ENCODE data around the gene GOSR2. TPM values are rescaled to one million over a fixed set of nuclear protein-coding genes. Genes with fewer than 3 reads are reported as not detected.
A peak's percentile ranks its signal among the peaks of the same experiment; 100 is the strongest.

GOSR2 gene
- total and polyA plus RNA-seq, 9 of the 15 experiments (the other 6 are each of a cell fraction or from before 2014, with no cell fraction given) = 32.7 to 96.3 (median 48.9) TPM

- TF ChIP-seq PATZ1 (CRISPR knock-in tag; IDR thresholded peaks at IDR 0.05; ENCODE audit: borderline replicate concordance) (no peak), ZNF449 (CRISPR knock-in tag; IDR thresholded peaks at IDR 0.05) (no peak), ID3 (CRISPR knock-in tag; IDR thresholded peaks at IDR 0.05) (no peak), ID3 (tag; IDR thresholded peaks at IDR 0.05) (no peak), TGIF2 (CRISPR knock-in tag; IDR thresholded peaks at IDR 0.05) (no peak), SAFB2 (IDR thresholded peaks at IDR 0.05; ENCODE audit: borderline replicate concordance, low read depth, low read length, severe bottlenecking) (no peak), ZNF239 (CRISPR knock-in tag; IDR thresholded peaks at IDR 0.05) (no peak), SIN3A (IDR thresholded peaks at IDR 0.05; ENCODE audit: borderline replicate concordance in 2 of 2, control insufficient read depth in 1 of 2, low read depth in 2 of 2, low read length in 2 of 2) (no peak), MEIS2 (IDR thresholded peaks at IDR 0.05; ENCODE audit: partially characterized antibody) (no peak), DACH1 (IDR thresholded peaks at IDR 0.05; ENCODE audit: partially characterized antibody) (no peak), FOXA3 (CRISPR knock-in tag; conservative IDR thresholded peaks at IDR 0.05 in 1 of 2, IDR thresholded peaks at IDR 0.05 in 1 of 2) (no peak), FOXP4 (CRISPR knock-in tag; IDR thresholded peaks at IDR 0.05; ENCODE audit: borderline replicate concordance) (no peak), NUFIP1 (IDR thresholded peaks at IDR 0.05; ENCODE audit: partially characterized antibody) (no peak), PML (IDR thresholded peaks at IDR 0.05; ENCODE audit: low read length) (0 out of 2 replicates have a peak, but pooled peaks have one; percentile 19)
- TF ChIP-seq, protein P1, sequence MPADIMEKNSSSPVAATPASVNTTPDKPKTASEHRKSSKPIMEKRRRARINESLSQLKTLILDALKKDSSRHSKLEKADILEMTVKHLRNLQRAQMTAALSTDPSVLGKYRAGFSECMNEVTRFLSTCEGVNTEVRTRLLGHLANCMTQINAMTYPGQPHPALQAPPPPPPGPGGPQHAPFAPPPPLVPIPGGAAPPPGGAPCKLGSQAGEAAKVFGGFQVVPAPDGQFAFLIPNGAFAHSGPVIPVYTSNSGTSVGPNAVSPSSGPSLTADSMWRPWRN (IDR thresholded peaks at IDR 0.05; ENCODE audit: low read depth) = no peak
- TF ChIP-seq, protein P2, sequence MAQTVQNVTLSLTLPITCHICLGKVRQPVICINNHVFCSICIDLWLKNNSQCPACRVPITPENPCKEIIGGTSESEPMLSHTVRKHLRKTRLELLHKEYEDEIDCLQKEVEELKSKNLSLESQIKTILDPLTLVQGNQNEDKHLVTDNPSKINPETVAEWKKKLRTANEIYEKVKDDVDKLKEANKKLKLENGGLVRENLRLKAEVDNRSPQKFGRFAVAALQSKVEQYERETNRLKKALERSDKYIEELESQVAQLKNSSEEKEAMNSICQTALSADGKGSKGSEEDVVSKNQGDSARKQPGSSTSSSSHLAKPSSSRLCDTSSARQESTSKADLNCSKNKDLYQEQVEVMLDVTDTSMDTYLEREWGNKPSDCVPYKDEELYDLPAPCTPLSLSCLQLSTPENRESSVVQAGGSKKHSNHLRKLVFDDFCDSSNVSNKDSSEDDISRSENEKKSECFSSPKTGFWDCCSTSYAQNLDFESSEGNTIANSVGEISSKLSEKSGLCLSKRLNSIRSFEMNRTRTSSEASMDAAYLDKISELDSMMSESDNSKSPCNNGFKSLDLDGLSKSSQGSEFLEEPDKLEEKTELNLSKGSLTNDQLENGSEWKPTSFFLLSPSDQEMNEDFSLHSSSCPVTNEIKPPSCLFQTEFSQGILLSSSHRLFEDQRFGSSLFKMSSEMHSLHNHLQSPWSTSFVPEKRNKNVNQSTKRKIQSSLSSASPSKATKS (CRISPR knock-in tag; IDR thresholded peaks at IDR 0.05) = no peak
Observed at GRCh38 chr17:46940692-46941404, 17.9 kb downstream of the GOSR2 start (continued).
